Mucosa of descending colon (tissue), 3 donors: ENCODE results near the gene MPP2. TPM values are rescaled to one million over a fixed set of nuclear protein-coding genes. Genes with fewer than 3 reads are reported as not detected.
A peak's percentile ranks its signal among the peaks of the same experiment; 100 is the strongest.
"Not testable (repeated sequence)": the region's sequence is repeated elsewhere in the genome, so short reads cannot be mapped to it uniquely, and the experiment has no call there.

Experiments used
- ATAC-seq: fragments of 200-7000 bp; cut with Tn5 transposase; one replicate; pipeline ENCODE4 v1.9.1; 2020; ENCODE audit warnings: mild to moderate bottlenecking, moderate library complexity
- DNase-seq, 3 donors: peaks; one replicate each; pipeline ENCODE4 v3.0.0-alpha.2; 2020
- H3K36me3 ChIP-seq: fragments of 200-600 bp; one replicate; pipeline ENCODE4 v1.8.0; 2021; ENCODE audit warnings: low read depth, mild to moderate bottlenecking
- H3K4me1 ChIP-seq: fragments of 200-600 bp; one replicate; pipeline ENCODE4 v1.8.0; 2021; ENCODE audit warnings: low read depth, mild to moderate bottlenecking
- H3K4me3 ChIP-seq: fragments of 200-600 bp; one replicate; pipeline ENCODE4 v1.8.0; 2021; ENCODE audit warnings: mild to moderate bottlenecking
- H3K9me3 ChIP-seq: fragments of 200-600 bp; one replicate; pipeline ENCODE4 v1.8.0; 2021; ENCODE audit warnings: mild to moderate bottlenecking
- intact Hi-C, 2 donors: fragments of 100-400 bp; cut with DNase I in 1 of 2; cut with micrococcal nuclease in 1 of 2; formaldehyde crosslinking; loops; one replicate each; pipeline versions ENCODE4 v1.11.0 to v1.11.1; 2022; cut with DNase I, micrococcal nuclease
- total RNA-seq, 3 donors: library from RNA; stranded (reverse); fragmentation: NEBNext Ultra II Directional in 2 of 3; extraction: Animal tissue kit (Norgen Biotek cat#: 25700) in 2 of 3; gene quantifications; one replicate each; pipeline versions ENCODE4 v1.2.1 to v1.2.4, GENCODE V29; 2021 to 2023
- TF ChIP-seq, protein P1 (sequence below): fragments of 200-600 bp; IDR thresholded peaks from one replicate; pipeline ENCODE4 v1.8.0; 2022; ENCODE audit warnings: antibody characterized with exemption, mild to moderate bottlenecking
- donor health status: DM: no; HTN: no; CAD: no; lungs with moderate emphysema.
- donor health status: DM: no; HTN: no; CAD: no.
- donor health status: DM: no; HTN: yes; CAD: no.

Gene MPP2
- total RNA-seq, 3 donors from 2014 or later, result 0.55 to 13.2 (median 1.1) TPM

DNA sequence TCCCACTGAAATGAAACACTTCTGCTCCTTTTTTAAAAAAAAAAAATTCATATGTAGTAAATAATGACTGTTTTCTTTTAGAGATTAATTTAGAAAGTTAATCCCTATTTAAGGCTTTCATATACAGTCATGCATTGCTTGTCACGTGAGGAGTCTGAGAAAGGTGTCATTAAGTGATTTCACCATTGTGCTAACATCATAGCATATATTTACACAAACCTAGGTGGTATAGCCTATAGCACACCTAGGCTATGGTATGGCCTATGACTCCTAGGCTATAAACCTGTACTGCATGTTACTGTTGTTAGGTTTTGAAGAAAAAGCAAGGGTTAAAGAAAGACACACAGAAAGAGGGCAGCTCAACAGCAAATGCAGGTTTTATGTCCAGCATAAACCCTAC is 21.3 kb upstream of the MPP2 start:
- peaks cover 30% of the 10 kb centered on the region for H3K4me1 ChIP-seq
- H3K4me3 ChIP-seq, result no peak overlapping the region
- ATAC-seq (peak; percentile 78), DNase-seq (no peak)
- no peaks in the 10 kb centered on the region for H3K9me3 ChIP-seq
- intact Hi-C loops, result no loop called here
- no peaks in the 10 kb centered on the region for H3K36me3 ChIP-seq
- TF ChIP-seq, protein P1, sequence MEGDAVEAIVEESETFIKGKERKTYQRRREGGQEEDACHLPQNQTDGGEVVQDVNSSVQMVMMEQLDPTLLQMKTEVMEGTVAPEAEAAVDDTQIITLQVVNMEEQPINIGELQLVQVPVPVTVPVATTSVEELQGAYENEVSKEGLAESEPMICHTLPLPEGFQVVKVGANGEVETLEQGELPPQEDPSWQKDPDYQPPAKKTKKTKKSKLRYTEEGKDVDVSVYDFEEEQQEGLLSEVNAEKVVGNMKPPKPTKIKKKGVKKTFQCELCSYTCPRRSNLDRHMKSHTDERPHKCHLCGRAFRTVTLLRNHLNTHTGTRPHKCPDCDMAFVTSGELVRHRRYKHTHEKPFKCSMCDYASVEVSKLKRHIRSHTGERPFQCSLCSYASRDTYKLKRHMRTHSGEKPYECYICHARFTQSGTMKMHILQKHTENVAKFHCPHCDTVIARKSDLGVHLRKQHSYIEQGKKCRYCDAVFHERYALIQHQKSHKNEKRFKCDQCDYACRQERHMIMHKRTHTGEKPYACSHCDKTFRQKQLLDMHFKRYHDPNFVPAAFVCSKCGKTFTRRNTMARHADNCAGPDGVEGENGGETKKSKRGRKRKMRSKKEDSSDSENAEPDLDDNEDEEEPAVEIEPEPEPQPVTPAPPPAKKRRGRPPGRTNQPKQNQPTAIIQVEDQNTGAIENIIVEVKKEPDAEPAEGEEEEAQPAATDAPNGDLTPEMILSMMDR, result no peak

DNA sequence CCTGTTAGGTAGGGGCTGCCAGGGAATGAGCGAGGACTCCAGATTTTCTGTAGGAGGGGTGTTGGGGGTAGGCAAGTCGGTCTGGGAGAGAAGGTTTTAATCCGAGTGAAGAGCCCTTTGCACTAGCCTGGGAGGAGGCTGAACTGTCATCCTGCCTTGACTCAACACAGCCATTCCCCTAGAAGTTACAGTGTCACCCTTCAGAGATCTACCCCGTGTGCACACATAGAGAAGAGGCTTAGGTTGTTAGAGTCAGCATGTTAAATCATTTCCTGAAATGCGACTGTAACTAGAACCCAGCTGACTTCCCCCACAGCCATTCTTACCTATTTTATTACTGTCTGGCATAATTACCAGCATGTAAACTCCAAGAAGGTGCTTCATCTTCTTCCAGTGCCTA is 20.6 kb upstream of the MPP2 start:
- H3K9me3 ChIP-seq, H3K4me3 ChIP-seq, intact Hi-C loops, H3K36me3 ChIP-seq: not testable (repeated sequence)
- DNase-seq, result peak in 1 of 3 donors; percentile 32
- H3K4me1 ChIP-seq, result peaks cover 30% of the 10 kb centered on the region
- peak; percentile 37 for ATAC-seq

GRCh38 chr17:43927060-43927864 is 19.9 kb upstream of the MPP2 start:
- Histone ChIP-seq H3K4me1 (peaks cover 30% of the 10 kb centered on the region), H3K4me3 (no peak overlapping the region), H3K9me3 (no peaks in the 10 kb centered on the region), H3K36me3 (no peaks in the 10 kb centered on the region)
- intact Hi-C loops, result no loop called here
- ATAC-seq (peak; percentile 7), DNase-seq (peak; percentile 49 to 62 (median 56))
- TF ChIP-seq, protein P1, result no peak

DNA sequence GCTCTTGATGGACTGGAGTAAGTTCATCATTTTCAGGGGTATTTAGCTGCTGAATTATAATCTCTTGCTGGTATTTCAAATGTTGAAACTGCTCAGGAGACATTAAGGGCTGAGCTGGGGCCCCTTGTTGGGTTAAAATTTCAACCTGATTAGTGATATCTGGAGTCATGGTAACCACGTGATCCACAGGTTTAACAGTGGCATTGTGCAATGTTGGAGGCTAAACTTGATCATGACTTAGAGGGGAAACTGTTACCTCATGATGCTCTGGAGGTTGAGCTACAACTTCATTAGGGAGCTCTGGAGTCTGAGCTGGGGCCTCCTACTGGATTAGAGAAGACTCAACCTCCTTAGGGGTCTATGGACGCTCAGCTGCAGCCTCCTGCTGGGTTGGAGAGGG is 17.2 kb upstream of the MPP2 start:
- H3K36me3 ChIP-seq, result no peaks in the 10 kb centered on the region
- TF ChIP-seq, protein P1, result no peak
- peaks cover 26% of the 10 kb centered on the region for H3K4me1 ChIP-seq
- no peak overlapping the region for H3K4me3 ChIP-seq
- no peak for ATAC-seq
- intact Hi-C loops, result no loop called here
- no peak for DNase-seq
- H3K9me3 ChIP-seq, result no peaks in the 10 kb centered on the region

GRCh38 chr17:43920500-43921095 is 13.3 kb upstream of the MPP2 start:
- intact Hi-C loops, result no loop called here
- DNase-seq, result no peak
- Histone ChIP-seq H3K9me3 (no peaks in the 10 kb centered on the region), H3K4me1 (no peaks in the 10 kb centered on the region), H3K4me3 (no peak overlapping the region), H3K36me3 (no peaks in the 10 kb centered on the region)
- no peak for ATAC-seq
- TF ChIP-seq, protein P1, result no peak

DNA sequence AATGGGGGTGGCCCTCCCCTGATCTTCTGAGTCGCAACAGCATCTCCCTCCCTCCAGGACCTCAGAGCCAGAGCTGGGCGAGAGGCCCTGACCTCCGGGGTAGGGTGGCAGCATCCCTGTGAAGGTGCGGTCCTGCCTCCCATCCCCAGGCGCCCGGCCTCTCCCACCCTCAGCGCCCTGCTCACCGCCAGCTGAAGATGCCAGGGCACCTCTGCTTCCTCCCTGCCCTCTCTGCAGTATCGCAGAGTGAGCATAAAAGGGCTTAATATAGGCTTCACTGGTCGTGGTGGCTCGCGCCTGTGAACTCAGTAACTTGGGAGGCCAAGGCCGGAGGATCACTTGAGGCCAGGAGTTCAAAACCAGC is 10.7 kb upstream of the MPP2 start:
- TF ChIP-seq, protein P1, result no peak

More for the DNA sequence above, 10.7 kb upstream of the MPP2 start:
- no peak for DNase-seq
- no peak for ATAC-seq
- no peaks in the 10 kb centered on the region for H3K4me1 ChIP-seq
- H3K9me3 ChIP-seq, result no peaks in the 10 kb centered on the region
- intact Hi-C loops, result no loop called here
- H3K4me3 ChIP-seq, result no peak overlapping the region
- no peaks in the 10 kb centered on the region for H3K36me3 ChIP-seq
